K562 (cell line): ENCODE results near the gene ASB11. TPM values are rescaled to one million over a fixed set of nuclear protein-coding genes. Genes with fewer than 3 reads are reported as not detected.

ENCODE experiments used
- CAMTA2 ChIP-seq: fragments of 250-450 bp; sonication (Bioruptor Pico); conservative IDR thresholded peaks from 2 replicates; pipeline ENCODE4 v1.5.1; 2022
- CHD4 ChIP-seq: fragments of 200-600 bp; sonication (generic); IDR thresholded peaks from 3 replicates; pipeline ENCODE4 v1.6.1; 2012; ENCODE audit warnings: low read depth, mild to moderate bottlenecking, mixed read lengths, low read length, inconsistent platforms; ENCODE audit not compliant: insufficient read depth, insufficient replicate concordance, poor library complexity, severe bottlenecking
- EGR1 ChIP-seq: fragments of 450-650 bp; conservative IDR thresholded peaks from 2 replicates; pipeline ENCODE4 v1.6.1; 2017; ENCODE audit warnings: mild to moderate bottlenecking
- EP300 ChIP-seq: IDR thresholded peaks from 2 replicates; pipeline ENCODE4 v1.6.1; 2012; ENCODE audit warnings: low read length, improper control_type of control experiment
- ETV1 ChIP-seq: fragments of 450-650 bp; conservative IDR thresholded peaks from 2 replicates; pipeline ENCODE4 v1.6.1; 2016; ENCODE audit warnings: missing genetic modification characterization, control low read depth, low read depth, missing compliant biosample characterization
- HMGN3 ChIP-seq: IDR thresholded peaks from 2 replicates; pipeline ENCODE4 v1.6.1; 2011; ENCODE audit warnings: borderline replicate concordance, low read depth, mild to moderate bottlenecking, mixed read lengths, low read length; ENCODE audit not compliant: insufficient read length; ENCODE audit errors: extremely low read depth
- PURB ChIP-seq: sonication (generic); formaldehyde crosslinking; IDR thresholded peaks from 2 replicates; pipeline ENCODE4 v1.9.0; 2021; ENCODE audit warnings: low read depth, mild to moderate bottlenecking, missing genetic modification reagents
- TEAD2 ChIP-seq: fragments of 450-650 bp; IDR thresholded peaks from 2 replicates; pipeline ENCODE4 v1.6.1; 2016; ENCODE audit warnings: missing genetic modification characterization, control low read depth, missing compliant biosample characterization
- ZNF217 ChIP-seq: sonication (generic); formaldehyde crosslinking; IDR thresholded peaks from 2 replicates; pipeline ENCODE4 v1.8.0; 2022; ENCODE audit warnings: mild to moderate bottlenecking, missing genetic modification reagents
- ZNF696 ChIP-seq: fragments of 250-450 bp; sonication (Bioruptor Pico); conservative IDR thresholded peaks from 2 replicates; pipeline ENCODE4 v1.4.0; 2020; ENCODE audit warnings: mild to moderate bottlenecking, moderate library complexity
- ZZZ3 ChIP-seq: fragments of 450-650 bp; IDR thresholded peaks from 2 replicates; pipeline ENCODE4 v1.6.1; 2016; ENCODE audit warnings: antibody characterized with exemption, mild to moderate bottlenecking, moderate library complexity
- polyA plus RNA-seq, 8 experiments: library from polyadenylated mRNA; depleted of rRNA in 4 of 8; stranded (reverse) in 5 of 8; unstranded in 3 of 8; fragments of >200 nt; fragmentation: Nextera tagmentation in 2 of 8; fragmentation: Illumina TruSeq in 1 of 8; extraction: Ambion mirVana in 2 of 8; extraction: Trizol in 1 of 8; gene quantifications; 2 replicates each; pipeline versions ENCODE4 v1.2.1 to v1.2.3, GENCODE V29; 2011 to 2014; ENCODE audit warnings: inconsistent platforms in 1 of 8, missing spikeins in 1 of 8
- total RNA-seq, 7 experiments: library from RNA; depleted of rRNA in 6 of 7; stranded (reverse); fragments of >200 nt in 6 of 7; fragmentation: Illumina TruSeq in 2 of 7; extraction: Trizol in 2 of 7; gene quantifications; 2 replicates each; pipeline versions ENCODE4 v1.2.1 to v1.2.3, GENCODE V29; 2011 to 2021; ENCODE audit warnings: low replicate concordance in 1 of 7
- TF ChIP-seq, protein P1 (sequence below): fragments of 450-650 bp; IDR thresholded peaks from 2 replicates; pipeline ENCODE4 v1.6.1; 2016; ENCODE audit warnings: borderline replicate concordance
- TF ChIP-seq, protein P2 (sequence below): fragments of 450-650 bp; IDR thresholded peaks from 2 replicates; pipeline ENCODE4 v1.6.1; 2016; ENCODE audit warnings: antibody characterized with exemption
- TF ChIP-seq, protein P3 (sequence below): sonication (generic); formaldehyde crosslinking; IDR thresholded peaks from 2 replicates; pipeline ENCODE4 v1.8.0; 2022; ENCODE audit warnings: mild to moderate bottlenecking, missing genetic modification reagents
- TF ChIP-seq, protein P4 (sequence below): conservative IDR thresholded peaks from 2 replicates; pipeline ENCODE4 v1.6.1; 2011; ENCODE audit warnings: low read depth, mild to moderate bottlenecking, low read length; ENCODE audit not compliant: control insufficient read depth
- TF ChIP-seq, protein P5 (sequence below), 3 experiments: fragments of 200-800 bp in 1 of 3; fragments of 250-450 bp in 1 of 3; fragments of 450-650 bp in 1 of 3; sonication (Bioruptor Pico) in 1 of 3; sonication (Bioruptor generic) in 1 of 3; formaldehyde crosslinking in 1 of 3; IDR thresholded peaks; 2 replicates each; pipeline versions ENCODE4 v1.6.1 to v1.8.0; 2016 to 2022; ENCODE audit warnings: mild to moderate bottlenecking in 2 of 3, missing genetic modification characterization in 2 of 3, missing compliant biosample characterization in 1 of 3, moderate library complexity in 1 of 3

The ASB11 gene
- total and polyA plus RNA-seq, 9 of the 15 experiments (the other 6 are each of a cell fraction or from before 2014, with no cell fraction given) = not detected

DNA sequence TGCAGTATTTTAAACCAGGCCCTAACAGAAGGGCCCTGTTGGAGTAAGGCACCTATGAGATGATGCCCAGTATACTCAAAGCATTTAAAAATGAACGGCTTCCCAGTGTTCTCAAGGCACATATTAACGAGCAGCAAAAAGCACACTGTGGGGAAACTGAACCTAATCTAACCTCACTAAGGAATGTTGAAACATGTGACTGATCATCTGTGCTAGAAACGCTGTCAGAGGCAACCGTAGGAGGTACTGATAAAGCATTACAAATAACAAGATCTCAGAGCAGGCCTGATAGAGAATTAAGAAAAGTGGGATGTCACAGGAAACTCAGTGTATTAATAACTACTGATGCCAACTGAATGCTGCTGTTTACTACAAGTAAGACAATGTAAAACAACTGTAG is 69.5 kb downstream of the ASB11 start (continued):
- TF ChIP-seq, protein P1, sequence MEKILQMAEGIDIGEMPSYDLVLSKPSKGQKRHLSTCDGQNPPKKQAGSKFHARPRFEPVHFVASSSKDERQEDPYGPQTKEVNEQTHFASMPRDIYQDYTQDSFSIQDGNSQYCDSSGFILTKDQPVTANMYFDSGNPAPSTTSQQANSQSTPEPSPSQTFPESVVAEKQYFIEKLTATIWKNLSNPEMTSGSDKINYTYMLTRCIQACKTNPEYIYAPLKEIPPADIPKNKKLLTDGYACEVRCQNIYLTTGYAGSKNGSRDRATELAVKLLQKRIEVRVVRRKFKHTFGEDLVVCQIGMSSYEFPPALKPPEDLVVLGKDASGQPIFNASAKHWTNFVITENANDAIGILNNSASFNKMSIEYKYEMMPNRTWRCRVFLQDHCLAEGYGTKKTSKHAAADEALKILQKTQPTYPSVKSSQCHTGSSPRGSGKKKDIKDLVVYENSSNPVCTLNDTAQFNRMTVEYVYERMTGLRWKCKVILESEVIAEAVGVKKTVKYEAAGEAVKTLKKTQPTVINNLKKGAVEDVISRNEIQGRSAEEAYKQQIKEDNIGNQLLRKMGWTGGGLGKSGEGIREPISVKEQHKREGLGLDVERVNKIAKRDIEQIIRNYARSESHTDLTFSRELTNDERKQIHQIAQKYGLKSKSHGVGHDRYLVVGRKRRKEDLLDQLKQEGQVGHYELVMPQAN = no peak
- TF ChIP-seq PURB (CRISPR knock-in tag) (no peak), ETV1 (tag) (no peak), EGR1 (no peak), CAMTA2 (CRISPR knock-in tag) (no peak), ZZZ3 (no peak), TEAD2 (tag) (no peak), ZNF696 (CRISPR knock-in tag) (no peak), EP300 (no peak), ZNF217 (CRISPR knock-in tag) (no peak), CHD4 (no peak), HMGN3 (no peak)
- TF ChIP-seq, protein P2, sequence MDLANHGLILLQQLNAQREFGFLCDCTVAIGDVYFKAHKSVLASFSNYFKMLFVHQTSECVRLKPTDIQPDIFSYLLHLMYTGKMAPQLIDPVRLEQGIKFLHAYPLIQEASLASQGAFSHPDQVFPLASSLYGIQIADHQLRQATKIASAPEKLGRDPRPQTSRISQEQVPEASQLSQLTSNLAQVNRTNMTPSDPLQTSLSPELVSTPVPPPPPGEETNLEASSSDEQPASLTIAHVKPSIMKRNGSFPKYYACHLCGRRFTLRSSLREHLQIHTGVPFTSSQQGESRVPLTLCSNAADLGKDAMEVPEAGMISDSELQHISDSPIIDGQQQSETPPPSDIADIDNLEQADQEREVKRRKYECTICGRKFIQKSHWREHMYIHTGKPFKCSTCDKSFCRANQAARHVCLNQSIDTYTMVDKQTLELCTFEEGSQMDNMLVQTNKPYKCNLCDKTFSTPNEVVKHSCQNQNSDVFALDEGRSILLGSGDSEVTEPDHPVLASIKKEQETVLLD = no peak
- TF ChIP-seq, protein P3, sequence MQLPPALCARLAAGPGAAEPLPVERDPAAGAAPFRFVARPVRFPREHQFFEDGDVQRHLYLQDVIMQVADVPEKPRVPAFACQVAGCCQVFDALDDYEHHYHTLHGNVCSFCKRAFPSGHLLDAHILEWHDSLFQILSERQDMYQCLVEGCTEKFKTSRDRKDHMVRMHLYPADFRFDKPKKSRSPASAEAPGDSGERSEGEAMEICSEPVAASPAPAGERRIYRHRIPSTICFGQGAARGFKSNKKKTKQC = no peak
- TF ChIP-seq, protein P4, sequence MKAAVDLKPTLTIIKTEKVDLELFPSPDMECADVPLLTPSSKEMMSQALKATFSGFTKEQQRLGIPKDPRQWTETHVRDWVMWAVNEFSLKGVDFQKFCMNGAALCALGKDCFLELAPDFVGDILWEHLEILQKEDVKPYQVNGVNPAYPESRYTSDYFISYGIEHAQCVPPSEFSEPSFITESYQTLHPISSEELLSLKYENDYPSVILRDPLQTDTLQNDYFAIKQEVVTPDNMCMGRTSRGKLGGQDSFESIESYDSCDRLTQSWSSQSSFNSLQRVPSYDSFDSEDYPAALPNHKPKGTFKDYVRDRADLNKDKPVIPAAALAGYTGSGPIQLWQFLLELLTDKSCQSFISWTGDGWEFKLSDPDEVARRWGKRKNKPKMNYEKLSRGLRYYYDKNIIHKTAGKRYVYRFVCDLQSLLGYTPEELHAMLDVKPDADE = no peak
- TF ChIP-seq, protein P5, sequence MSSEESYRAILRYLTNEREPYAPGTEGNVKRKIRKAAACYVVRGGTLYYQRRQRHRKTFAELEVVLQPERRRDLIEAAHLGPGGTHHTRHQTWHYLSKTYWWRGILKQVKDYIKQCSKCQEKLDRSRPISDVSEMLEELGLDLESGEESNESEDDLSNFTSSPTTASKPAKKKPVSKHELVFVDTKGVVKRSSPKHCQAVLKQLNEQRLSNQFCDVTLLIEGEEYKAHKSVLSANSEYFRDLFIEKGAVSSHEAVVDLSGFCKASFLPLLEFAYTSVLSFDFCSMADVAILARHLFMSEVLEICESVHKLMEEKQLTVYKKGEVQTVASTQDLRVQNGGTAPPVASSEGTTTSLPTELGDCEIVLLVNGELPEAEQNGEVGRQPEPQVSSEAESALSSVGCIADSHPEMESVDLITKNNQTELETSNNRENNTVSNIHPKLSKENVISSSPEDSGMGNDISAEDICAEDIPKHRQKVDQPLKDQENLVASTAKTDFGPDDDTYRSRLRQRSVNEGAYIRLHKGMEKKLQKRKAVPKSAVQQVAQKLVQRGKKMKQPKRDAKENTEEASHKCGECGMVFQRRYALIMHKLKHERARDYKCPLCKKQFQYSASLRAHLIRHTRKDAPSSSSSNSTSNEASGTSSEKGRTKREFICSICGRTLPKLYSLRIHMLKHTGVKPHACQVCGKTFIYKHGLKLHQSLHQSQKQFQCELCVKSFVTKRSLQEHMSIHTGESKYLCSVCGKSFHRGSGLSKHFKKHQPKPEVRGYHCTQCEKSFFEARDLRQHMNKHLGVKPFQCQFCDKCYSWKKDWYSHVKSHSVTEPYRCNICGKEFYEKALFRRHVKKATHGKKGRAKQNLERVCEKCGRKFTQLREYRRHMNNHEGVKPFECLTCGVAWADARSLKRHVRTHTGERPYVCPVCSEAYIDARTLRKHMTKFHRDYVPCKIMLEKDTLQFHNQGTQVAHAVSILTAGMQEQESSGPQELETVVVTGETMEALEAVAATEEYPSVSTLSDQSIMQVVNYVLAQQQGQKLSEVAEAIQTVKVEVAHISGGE (CRISPR knock-in tag; IDR thresholded peaks at IDR 0.05) = no peak
